Loucy (cell line): ENCODE data around the gene PKD1L1.

Source experiments
- H2AFZ ChIP-seq: fragments of 200-600 bp; sonication (generic); 2 replicates; pipeline ENCODE4 v1.6.0; 2016; ENCODE audit warnings: antibody characterized with exemption, mild to moderate bottlenecking, low read length, moderate library complexity
- H3F3A ChIP-seq: fragments of 200-600 bp; 2 replicates; pipeline ENCODE4 v1.6.0; 2016; ENCODE audit warnings: antibody characterized with exemption, low read depth, mild to moderate bottlenecking
- H3K27me3 ChIP-seq: fragments of 200-600 bp; sonication (generic); 2 replicates; pipeline ENCODE4 v1.6.1; 2014; ENCODE audit warnings: low read length, mild to moderate bottlenecking; ENCODE audit not compliant: insufficient read depth, poor library complexity, severe bottlenecking
- H3K36me3 ChIP-seq: fragments of 200-600 bp; sonication (generic); 2 replicates; pipeline ENCODE4 v1.6.1; 2016; ENCODE audit warnings: low read length; ENCODE audit not compliant: insufficient read depth
- H3K4me1 ChIP-seq: fragments of 200-600 bp; sonication (generic); 2 replicates; pipeline ENCODE4 v1.5.1; 2014; ENCODE audit warnings: low read length, mild to moderate bottlenecking; ENCODE audit not compliant: insufficient read depth, poor library complexity, severe bottlenecking
- H3K4me2 ChIP-seq: fragments of 200-600 bp; sonication (generic); 2 replicates; pipeline ENCODE4 v1.6.0; 2014; ENCODE audit warnings: antibody characterized with exemption, low read length, low read depth, mild to moderate bottlenecking; ENCODE audit not compliant: poor library complexity, severe bottlenecking
- H3K4me3 ChIP-seq: fragments of 200-600 bp; sonication (generic); 2 replicates; pipeline ENCODE4 v1.5.1; 2014; ENCODE audit warnings: low read length, mild to moderate bottlenecking, mixed read lengths; ENCODE audit not compliant: poor library complexity, severe bottlenecking
- H3K79me2 ChIP-seq: fragments of 200-600 bp; sonication (generic); 2 replicates; pipeline ENCODE4 v1.6.1; 2014; ENCODE audit warnings: low read length; ENCODE audit not compliant: insufficient read depth
- H3K9ac ChIP-seq: fragments of 200-600 bp; sonication (generic); 2 replicates; pipeline ENCODE4 v1.6.0; 2014; ENCODE audit warnings: mild to moderate bottlenecking, low read depth, low read length, moderate library complexity; ENCODE audit not compliant: poor library complexity, severe bottlenecking
- H3K9me2 ChIP-seq: fragments of 200-600 bp; sonication (generic); replicated peaks from 2 replicates; pipeline ENCODE4 v1.6.1; 2016; ENCODE audit warnings: low read depth, low read length, mixed read lengths
- H3K9me3 ChIP-seq: fragments of 200-600 bp; sonication (generic); 2 replicates; pipeline ENCODE4 v1.6.1; 2014; ENCODE audit warnings: mild to moderate bottlenecking, antibody characterized with exemption, low read length, low read depth; ENCODE audit not compliant: insufficient read depth
- H4K20me1 ChIP-seq: fragments of 200-600 bp; sonication (generic); 2 replicates; pipeline ENCODE4 v1.6.0; 2014; ENCODE audit warnings: antibody characterized with exemption, low read length, mild to moderate bottlenecking; ENCODE audit not compliant: insufficient read depth, poor library complexity, severe bottlenecking
- CTCF ChIP-seq: fragments of 200-600 bp; sonication (generic); conservative IDR thresholded peaks from 2 replicates; pipeline ENCODE4 v1.5.1; 2014; ENCODE audit warnings: mild to moderate bottlenecking, antibody characterized with exemption, low read length
- EZH2phosphoT487 ChIP-seq: fragments of 200-600 bp; IDR thresholded peaks from 2 replicates; pipeline ENCODE4 v1.6.1; 2018; ENCODE audit warnings: antibody characterized with exemption, mild to moderate bottlenecking, moderate library complexity, borderline replicate concordance

The PKD1L1 gene

GRCh38 chr7:47936323-47936722, 11.9 kb downstream of the PKD1L1 start:
- H3F3A ChIP-seq, result no peaks in the 10 kb centered on the region
- H3K9ac ChIP-seq, result no peak overlapping the region
- no peak overlapping the region for H3K4me2 ChIP-seq
- H3K4me3 ChIP-seq, result no peak overlapping the region
- no peaks in the 10 kb centered on the region for H3K36me3 ChIP-seq
- no peaks in the 10 kb centered on the region for H4K20me1 ChIP-seq
- no peaks in the 10 kb centered on the region for H3K9me3 ChIP-seq
- no peaks in the 10 kb centered on the region for H3K79me2 ChIP-seq
- no peaks in the 10 kb centered on the region for H3K4me1 ChIP-seq
- no peak overlapping the region for H2AFZ ChIP-seq
- H3K27me3 ChIP-seq, result no peaks in the 10 kb centered on the region
- no peaks in the 10 kb centered on the region for H3K9me2 ChIP-seq
- no peak for TF ChIP-seq CTCF
- no peak for TF ChIP-seq EZH2phosphoT487

GRCh38 chr7:47935336-47935735, 12.9 kb downstream of the PKD1L1 start:
- Histone ChIP-seq H3K79me2 (no peaks in the 10 kb centered on the region), H2AFZ (no peak overlapping the region), H3K4me3 (no peak overlapping the region), H3K9ac (no peak overlapping the region), H3K36me3 (no peaks in the 10 kb centered on the region), H3K27me3 (no peaks in the 10 kb centered on the region), H3F3A (no peaks in the 10 kb centered on the region), H3K9me2 (no peaks in the 10 kb centered on the region), H3K4me2 (no peak overlapping the region), H4K20me1 (no peaks in the 10 kb centered on the region), H3K4me1 (no peaks in the 10 kb centered on the region), H3K9me3 (no peaks in the 10 kb centered on the region)
- TF ChIP-seq CTCF (no peak), EZH2phosphoT487 (no peak)

GRCh38 chr7:47934831-47935230, 13.4 kb downstream of the PKD1L1 start:
- no peak overlapping the region for H3K9ac ChIP-seq
- no peaks in the 10 kb centered on the region for H3K79me2 ChIP-seq
- no peaks in the 10 kb centered on the region for H3K36me3 ChIP-seq
- H4K20me1 ChIP-seq, result no peaks in the 10 kb centered on the region
- no peaks in the 10 kb centered on the region for H3K9me2 ChIP-seq
- H2AFZ ChIP-seq, result no peak overlapping the region
- no peak overlapping the region for H3K4me2 ChIP-seq
- TF ChIP-seq CTCF (no peak), EZH2phosphoT487 (no peak)
- no peaks in the 10 kb centered on the region for H3K9me3 ChIP-seq
- no peak overlapping the region for H3K4me3 ChIP-seq
- no peaks in the 10 kb centered on the region for H3K4me1 ChIP-seq
- no peaks in the 10 kb centered on the region for H3F3A ChIP-seq
- H3K27me3 ChIP-seq, result no peaks in the 10 kb centered on the region
